HepG2 (cell line): ENCODE data around the gene ARHGAP26. TPM values are rescaled to one million over a fixed set of nuclear protein-coding genes. Genes with fewer than 3 reads are reported as not detected.

Source experiments
- FOXC1 ChIP-seq: sonication (generic); formaldehyde crosslinking; IDR thresholded peaks from 2 replicates; pipeline ENCODE4 v1.8.0; 2022; ENCODE audit warnings: mild to moderate bottlenecking, missing genetic modification reagents, borderline replicate concordance
- RAD51 ChIP-seq: fragments of 450-650 bp; IDR thresholded peaks from 2 replicates; pipeline ENCODE4 v1.6.1; 2016; ENCODE audit warnings: borderline replicate concordance
- SMARCE1 ChIP-seq: fragments of 450-650 bp; IDR thresholded peaks from 2 replicates; pipeline ENCODE4 v1.6.1; 2017; ENCODE audit warnings: borderline replicate concordance
- SOX5 ChIP-seq: IDR thresholded peaks from 2 replicates; pipeline ENCODE4 v1.6.1; 2016; ENCODE audit warnings: borderline replicate concordance
- TEAD3 ChIP-seq: optimal IDR thresholded peaks from 2 replicates; pipeline ENCODE3; 2016; ENCODE audit warnings: borderline replicate concordance
- U2AF2 ChIP-seq: fragments of 200-400 bp; formaldehyde crosslinking; IDR thresholded peaks from 2 replicates; pipeline ENCODE4 v1.6.1; 2017; ENCODE audit warnings: low read depth, mild to moderate bottlenecking, low read length
- ZKSCAN1 ChIP-seq: fragments of 150-350 bp; IDR thresholded peaks from 2 replicates; pipeline ENCODE4 v1.6.1; 2014; ENCODE audit warnings: low read length
- polyA plus RNA-seq, 8 experiments: library from polyadenylated mRNA; depleted of rRNA in 3 of 8; stranded (reverse) in 7 of 8; unstranded in 1 of 8; fragments of >200 nt; fragmentation: Illumina TruSeq in 4 of 8; extraction: Trizol in 4 of 8; gene quantifications; 2 replicates each; pipeline versions ENCODE4 v1.2.1 to v1.2.3, GENCODE V29; 2011 to 2016; ENCODE audit warnings: low read depth in 4 of 8, missing spikeins in 1 of 8, mixed read lengths in 1 of 8; ENCODE audit not compliant: insufficient read depth in 1 of 8
- total RNA-seq, 5 experiments: library from RNA; depleted of rRNA; stranded (reverse); fragments of >200 nt; fragmentation: Illumina TruSeq; extraction: Trizol; gene quantifications; 2 replicates each; pipeline ENCODE4 v1.2.3, GENCODE V29; 2016; ENCODE audit warnings: low read depth in 1 of 5
- TF ChIP-seq, protein P1 (sequence below): sonication (generic); formaldehyde crosslinking; IDR thresholded peaks from 2 replicates; pipeline ENCODE4 v1.4.0; 2020; ENCODE audit warnings: missing genetic modification reagents
- TF ChIP-seq, protein P2 (sequence below): sonication (generic); formaldehyde crosslinking; IDR thresholded peaks from 2 replicates; pipeline ENCODE4 v1.4.0; 2020; ENCODE audit warnings: mild to moderate bottlenecking, missing genetic modification reagents, borderline replicate concordance
- TF ChIP-seq, protein P3 (sequence below): sonication (generic); formaldehyde crosslinking; IDR thresholded peaks from 2 replicates; pipeline ENCODE4 v1.4.0; 2020; ENCODE audit warnings: missing genetic modification reagents, borderline replicate concordance
- TF ChIP-seq, protein P4 (sequence below): sonication (generic); formaldehyde crosslinking; IDR thresholded peaks from 2 replicates; pipeline ENCODE4 v1.5.1; 2020; ENCODE audit warnings: mild to moderate bottlenecking, moderate library complexity, missing genetic modification reagents

The ARHGAP26 gene
- total and polyA plus RNA-seq, 2 of the 13 experiments (the other 11 are each of a cell fraction or from before 2014, with no cell fraction given): 9.6 to 18.2 TPM

DNA sequence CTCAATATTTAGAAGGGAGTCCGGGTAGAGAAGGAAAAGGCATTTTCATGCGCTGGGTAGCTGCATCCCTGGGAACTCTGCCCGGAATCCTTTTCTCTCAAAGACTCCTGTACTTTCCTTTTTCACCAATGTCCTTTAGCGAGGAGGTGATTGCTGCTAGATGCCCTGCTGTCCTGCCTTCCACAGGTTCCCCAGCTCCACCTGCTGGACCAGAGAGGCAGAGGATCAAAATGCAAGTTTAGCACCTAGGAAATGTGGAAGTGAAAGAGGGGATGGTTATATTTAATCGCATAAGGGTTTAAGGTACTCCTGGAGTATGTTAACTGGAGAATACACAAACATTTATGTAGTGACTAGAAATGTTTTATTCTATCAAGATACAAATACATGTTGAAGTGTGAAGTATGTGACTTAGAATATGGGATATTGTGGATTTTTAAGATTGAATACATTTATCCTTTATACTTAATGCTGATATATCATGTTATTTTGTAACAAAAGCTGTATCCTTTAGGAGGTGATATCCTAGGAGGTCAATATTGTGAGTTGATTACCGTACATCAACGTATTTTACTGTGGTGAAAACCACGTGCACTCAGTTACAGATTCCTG lies 145.7 kb downstream of the ARHGAP26 start (continued):
- TF ChIP-seq, protein P1, sequence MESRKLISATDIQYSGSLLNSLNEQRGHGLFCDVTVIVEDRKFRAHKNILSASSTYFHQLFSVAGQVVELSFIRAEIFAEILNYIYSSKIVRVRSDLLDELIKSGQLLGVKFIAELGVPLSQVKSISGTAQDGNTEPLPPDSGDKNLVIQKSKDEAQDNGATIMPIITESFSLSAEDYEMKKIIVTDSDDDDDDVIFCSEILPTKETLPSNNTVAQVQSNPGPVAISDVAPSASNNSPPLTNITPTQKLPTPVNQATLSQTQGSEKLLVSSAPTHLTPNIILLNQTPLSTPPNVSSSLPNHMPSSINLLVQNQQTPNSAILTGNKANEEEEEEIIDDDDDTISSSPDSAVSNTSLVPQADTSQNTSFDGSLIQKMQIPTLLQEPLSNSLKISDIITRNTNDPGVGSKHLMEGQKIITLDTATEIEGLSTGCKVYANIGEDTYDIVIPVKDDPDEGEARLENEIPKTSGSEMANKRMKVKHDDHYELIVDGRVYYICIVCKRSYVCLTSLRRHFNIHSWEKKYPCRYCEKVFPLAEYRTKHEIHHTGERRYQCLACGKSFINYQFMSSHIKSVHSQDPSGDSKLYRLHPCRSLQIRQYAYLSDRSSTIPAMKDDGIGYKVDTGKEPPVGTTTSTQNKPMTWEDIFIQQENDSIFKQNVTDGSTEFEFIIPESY: 0 out of 2 replicates have a peak, but pooled peaks have one; percentile 11
- TF ChIP-seq, protein P2, sequence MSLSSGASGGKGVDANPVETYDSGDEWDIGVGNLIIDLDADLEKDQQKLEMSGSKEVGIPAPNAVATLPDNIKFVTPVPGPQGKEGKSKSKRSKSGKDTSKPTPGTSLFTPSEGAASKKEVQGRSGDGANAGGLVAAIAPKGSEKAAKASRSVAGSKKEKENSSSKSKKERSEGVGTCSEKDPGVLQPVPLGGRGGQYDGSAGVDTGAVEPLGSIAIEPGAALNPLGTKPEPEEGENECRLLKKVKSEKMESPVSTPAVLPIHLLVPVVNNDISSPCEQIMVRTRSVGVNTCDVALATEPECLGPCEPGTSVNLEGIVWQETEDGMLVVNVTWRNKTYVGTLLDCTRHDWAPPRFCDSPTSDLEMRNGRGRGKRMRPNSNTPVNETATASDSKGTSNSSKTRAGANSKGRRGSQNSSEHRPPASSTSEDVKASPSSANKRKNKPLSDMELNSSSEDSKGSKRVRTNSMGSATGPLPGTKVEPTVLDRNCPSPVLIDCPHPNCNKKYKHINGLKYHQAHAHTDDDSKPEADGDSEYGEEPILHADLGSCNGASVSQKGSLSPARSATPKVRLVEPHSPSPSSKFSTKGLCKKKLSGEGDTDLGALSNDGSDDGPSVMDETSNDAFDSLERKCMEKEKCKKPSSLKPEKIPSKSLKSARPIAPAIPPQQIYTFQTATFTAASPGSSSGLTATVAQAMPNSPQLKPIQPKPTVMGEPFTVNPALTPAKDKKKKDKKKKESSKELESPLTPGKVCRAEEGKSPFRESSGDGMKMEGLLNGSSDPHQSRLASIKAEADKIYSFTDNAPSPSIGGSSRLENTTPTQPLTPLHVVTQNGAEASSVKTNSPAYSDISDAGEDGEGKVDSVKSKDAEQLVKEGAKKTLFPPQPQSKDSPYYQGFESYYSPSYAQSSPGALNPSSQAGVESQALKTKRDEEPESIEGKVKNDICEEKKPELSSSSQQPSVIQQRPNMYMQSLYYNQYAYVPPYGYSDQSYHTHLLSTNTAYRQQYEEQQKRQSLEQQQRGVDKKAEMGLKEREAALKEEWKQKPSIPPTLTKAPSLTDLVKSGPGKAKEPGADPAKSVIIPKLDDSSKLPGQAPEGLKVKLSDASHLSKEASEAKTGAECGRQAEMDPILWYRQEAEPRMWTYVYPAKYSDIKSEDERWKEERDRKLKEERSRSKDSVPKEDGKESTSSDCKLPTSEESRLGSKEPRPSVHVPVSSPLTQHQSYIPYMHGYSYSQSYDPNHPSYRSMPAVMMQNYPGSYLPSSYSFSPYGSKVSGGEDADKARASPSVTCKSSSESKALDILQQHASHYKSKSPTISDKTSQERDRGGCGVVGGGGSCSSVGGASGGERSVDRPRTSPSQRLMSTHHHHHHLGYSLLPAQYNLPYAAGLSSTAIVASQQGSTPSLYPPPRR (CRISPR knock-in tag): no peak
- TF ChIP-seq, protein P3, sequence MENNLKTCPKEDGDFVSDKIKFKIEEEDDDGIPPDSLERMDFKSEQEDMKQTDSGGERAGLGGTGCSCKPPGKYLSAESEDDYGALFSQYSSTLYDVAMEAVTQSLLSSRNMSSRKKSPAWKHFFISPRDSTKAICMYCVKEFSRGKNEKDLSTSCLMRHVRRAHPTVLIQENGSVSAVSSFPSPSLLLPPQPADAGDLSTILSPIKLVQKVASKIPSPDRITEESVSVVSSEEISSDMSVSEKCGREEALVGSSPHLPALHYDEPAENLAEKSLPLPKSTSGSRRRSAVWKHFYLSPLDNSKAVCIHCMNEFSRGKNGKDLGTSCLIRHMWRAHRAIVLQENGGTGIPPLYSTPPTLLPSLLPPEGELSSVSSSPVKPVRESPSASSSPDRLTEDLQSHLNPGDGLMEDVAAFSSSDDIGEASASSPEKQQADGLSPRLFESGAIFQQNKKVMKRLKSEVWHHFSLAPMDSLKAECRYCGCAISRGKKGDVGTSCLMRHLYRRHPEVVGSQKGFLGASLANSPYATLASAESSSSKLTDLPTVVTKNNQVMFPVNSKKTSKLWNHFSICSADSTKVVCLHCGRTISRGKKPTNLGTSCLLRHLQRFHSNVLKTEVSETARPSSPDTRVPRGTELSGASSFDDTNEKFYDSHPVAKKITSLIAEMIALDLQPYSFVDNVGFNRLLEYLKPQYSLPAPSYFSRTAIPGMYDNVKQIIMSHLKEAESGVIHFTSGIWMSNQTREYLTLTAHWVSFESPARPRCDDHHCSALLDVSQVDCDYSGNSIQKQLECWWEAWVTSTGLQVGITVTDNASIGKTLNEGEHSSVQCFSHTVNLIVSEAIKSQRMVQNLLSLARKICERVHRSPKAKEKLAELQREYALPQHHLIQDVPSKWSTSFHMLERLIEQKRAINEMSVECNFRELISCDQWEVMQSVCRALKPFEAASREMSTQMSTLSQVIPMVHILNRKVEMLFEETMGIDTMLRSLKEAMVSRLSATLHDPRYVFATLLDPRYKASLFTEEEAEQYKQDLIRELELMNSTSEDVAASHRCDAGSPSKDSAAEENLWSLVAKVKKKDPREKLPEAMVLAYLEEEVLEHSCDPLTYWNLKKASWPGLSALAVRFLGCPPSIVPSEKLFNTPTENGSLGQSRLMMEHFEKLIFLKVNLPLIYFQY: no peak
- TF ChIP-seq RAD51: no peak
- no peak for TF ChIP-seq U2AF2
- no peak for TF ChIP-seq ZKSCAN1
- TF ChIP-seq TEAD3: peak; percentile 20
- 0 out of 2 replicates have a peak, but pooled peaks have one; percentile 13 for TF ChIP-seq SOX5
- no peak for TF ChIP-seq FOXC1
- TF ChIP-seq, protein P4, sequence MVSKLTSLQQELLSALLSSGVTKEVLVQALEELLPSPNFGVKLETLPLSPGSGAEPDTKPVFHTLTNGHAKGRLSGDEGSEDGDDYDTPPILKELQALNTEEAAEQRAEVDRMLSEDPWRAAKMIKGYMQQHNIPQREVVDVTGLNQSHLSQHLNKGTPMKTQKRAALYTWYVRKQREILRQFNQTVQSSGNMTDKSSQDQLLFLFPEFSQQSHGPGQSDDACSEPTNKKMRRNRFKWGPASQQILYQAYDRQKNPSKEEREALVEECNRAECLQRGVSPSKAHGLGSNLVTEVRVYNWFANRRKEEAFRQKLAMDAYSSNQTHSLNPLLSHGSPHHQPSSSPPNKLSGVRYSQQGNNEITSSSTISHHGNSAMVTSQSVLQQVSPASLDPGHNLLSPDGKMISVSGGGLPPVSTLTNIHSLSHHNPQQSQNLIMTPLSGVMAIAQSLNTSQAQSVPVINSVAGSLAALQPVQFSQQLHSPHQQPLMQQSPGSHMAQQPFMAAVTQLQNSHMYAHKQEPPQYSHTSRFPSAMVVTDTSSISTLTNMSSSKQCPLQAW (CRISPR knock-in tag): no peak
- no peak for TF ChIP-seq SMARCE1
- TF ChIP-seq, all 625 proteins: peak for 10
